ENCODE data around the gene SCNM1.
"Not testable (repeated sequence)": the region's sequence is repeated elsewhere in the genome, so short reads cannot be mapped to it uniquely, and the experiment has no call there.

SCNM1 gene

GRCh38 chr1:151193304-151193703 lies 27.4 kb downstream of the SCNM1 start:
- TF ChIP-seq CTCF (IDR thresholded peaks at IDR 0.05; ENCODE audit: insufficient read depth, low read length, missing control alignments), result no peak
- DNase-seq (ENCODE audit: low read depth, low spot score), result no peak
- H3K4me3 ChIP-seq (ENCODE audit: low read depth, low read length), result no peak overlapping the region
- ChIA-PET CTCF (interaction anchor here (0.9 to 1.6 kb wide), 2 partner anchors 147 to 271 kb away, joined by 3 to 5 read pairs; no protein-coding TSS in a partner anchor), POLR2A (no interaction called here)

- CTCF ChIA-PET, result interaction anchor here (4.0 to 4.3 kb wide), 2 partner anchors 58 to 147 kb away, joined by 27 to 45 read pairs; no protein-coding TSS in a partner anchor
- POLR2A ChIA-PET, result no interaction called here
- H3K4me3 ChIP-seq (ENCODE audit: low read depth, low read length), result no peak overlapping the region
- no peak for TF ChIP-seq CTCF (IDR thresholded peaks at IDR 0.05; ENCODE audit: insufficient read depth, low read length, missing control alignments)
- DNase-seq (ENCODE audit: low read depth, low spot score), result no peak
These were observed 27.9 kb downstream of the SCNM1 start for GRCh38 chr1:151193856-151194255.

- POLR2A ChIA-PET; DNase-seq (ENCODE audit: low read depth, low spot score); H3K4me3 ChIP-seq (ENCODE audit: low read depth, low read length): not testable (repeated sequence)
- CTCF ChIA-PET, result interaction anchor here (0.7 to 4.3 kb wide), 13 partner anchors 19 to 145 kb away, joined by 3 to 45 read pairs (median 5); partner anchors contain the start of genes TMOD4 and ZNF687
These were observed 29.1 kb downstream of the SCNM1 start for GRCh38 chr1:151194894-151195594.

GRCh38 chr1:151196292-151196800 lies 30.4 kb downstream of the SCNM1 start:
- H3K4me3 ChIP-seq (ENCODE audit: low read depth, low read length), result peak overlapping the region; percentile 23; the same call in 1 of the 2 replicates
- DNase-seq (ENCODE audit: low read depth, low spot score), result no peak
- CTCF ChIA-PET, result interaction anchor here (0.6 to 4.3 kb wide), 12 partner anchors 20 to 144 kb away, joined by 3 to 45 read pairs (median 4); partner anchors contain the start of genes TMOD4 and ZNF687
- peak; percentile 44 for TF ChIP-seq CTCF (IDR thresholded peaks at IDR 0.05; ENCODE audit: insufficient read depth, low read length, missing control alignments)
- POLR2A ChIA-PET, result no interaction called here

- TF ChIP-seq CTCF (IDR thresholded peaks at IDR 0.05; ENCODE audit: insufficient read depth, low read length, missing control alignments), result no peak
- no peak for DNase-seq (ENCODE audit: low read depth, low spot score)
- peak overlapping the region; percentile 93 for H3K4me3 ChIP-seq (ENCODE audit: low read depth, low read length)
- CTCF ChIA-PET, result interaction anchor here (4.0 to 4.3 kb wide), 2 partner anchors 54 to 143 kb away, joined by 27 to 45 read pairs; no protein-coding TSS in a partner anchor
- POLR2A ChIA-PET, result no interaction called here
These were observed 31.9 kb downstream of the SCNM1 start for GRCh38 chr1:151197863-151198253.

GRCh38 chr1:151198254-151199127 lies 32.5 kb downstream of the SCNM1 start, which contains the start of gene PIP5K1A:
Gene PIP5K1A (plus strand): TSS chr1:151198552. CDS start chr1:151198997, 445 bp downstream.
- DNase-seq (ENCODE audit: low read depth, low spot score), result peak; percentile 86
- peak within 1 kb of the TSS; percentile 93 for H3K4me3 ChIP-seq (ENCODE audit: low read depth, low read length)
- CTCF ChIA-PET, result interaction anchor here (1.0 to 1.3 kb wide), 2 partner anchors 9 to 142 kb away, joined by 3 to 7 read pairs; no protein-coding TSS in a partner anchor
- POLR2A ChIA-PET, result interaction anchor here (0.9 kb wide), 2 partner anchors 39 to 83 kb away, joined by 3 to 4 read pairs; partner anchors contain the start of gene ZNF687
- TF ChIP-seq CTCF (IDR thresholded peaks at IDR 0.05; ENCODE audit: insufficient read depth, low read length, missing control alignments), result no peak
